ENCODE results near the gene ALK.

- TF ChIP-seq, protein P1, sequence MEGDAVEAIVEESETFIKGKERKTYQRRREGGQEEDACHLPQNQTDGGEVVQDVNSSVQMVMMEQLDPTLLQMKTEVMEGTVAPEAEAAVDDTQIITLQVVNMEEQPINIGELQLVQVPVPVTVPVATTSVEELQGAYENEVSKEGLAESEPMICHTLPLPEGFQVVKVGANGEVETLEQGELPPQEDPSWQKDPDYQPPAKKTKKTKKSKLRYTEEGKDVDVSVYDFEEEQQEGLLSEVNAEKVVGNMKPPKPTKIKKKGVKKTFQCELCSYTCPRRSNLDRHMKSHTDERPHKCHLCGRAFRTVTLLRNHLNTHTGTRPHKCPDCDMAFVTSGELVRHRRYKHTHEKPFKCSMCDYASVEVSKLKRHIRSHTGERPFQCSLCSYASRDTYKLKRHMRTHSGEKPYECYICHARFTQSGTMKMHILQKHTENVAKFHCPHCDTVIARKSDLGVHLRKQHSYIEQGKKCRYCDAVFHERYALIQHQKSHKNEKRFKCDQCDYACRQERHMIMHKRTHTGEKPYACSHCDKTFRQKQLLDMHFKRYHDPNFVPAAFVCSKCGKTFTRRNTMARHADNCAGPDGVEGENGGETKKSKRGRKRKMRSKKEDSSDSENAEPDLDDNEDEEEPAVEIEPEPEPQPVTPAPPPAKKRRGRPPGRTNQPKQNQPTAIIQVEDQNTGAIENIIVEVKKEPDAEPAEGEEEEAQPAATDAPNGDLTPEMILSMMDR (IDR thresholded peaks at IDR 0.05) = no peak
- TF ChIP-seq POLR2A (IDR thresholded peaks at IDR 0.05) = no peak
Observed at GRCh38 chr2:29871541-29871940, 49.8 kb downstream of the ALK start.
